H9 (cell line): ENCODE results near the gene NFKBIA. TPM values are rescaled to one million over a fixed set of nuclear protein-coding genes. Genes with fewer than 3 reads are reported as not detected.

Experiments
- DNase-seq: peaks from one replicate; pipeline ENCODE4 v3.0.0-alpha.2; 2017
- H2AFZ ChIP-seq: one replicate; pipeline ENCODE4 v1.6.1; 2013; ENCODE audit warnings: mild to moderate bottlenecking, low read length, control low read depth, moderate library complexity
- H2AK5ac ChIP-seq: 2 replicates; pipeline ENCODE4 v1.6.1; 2013; ENCODE audit warnings: low read length, control low read depth, mixed read lengths; ENCODE audit not compliant: insufficient read length
- H2BK120ac ChIP-seq: one replicate; pipeline ENCODE4 v1.6.1; 2013; ENCODE audit warnings: low read depth, mild to moderate bottlenecking, low read length, control low read depth, inconsistent platforms; ENCODE audit not compliant: poor library complexity, severe bottlenecking
- H2BK12ac ChIP-seq: 2 replicates; pipeline ENCODE4 v1.6.1; 2013; ENCODE audit warnings: low read length, control low read depth, mixed read lengths, low read depth; ENCODE audit not compliant: insufficient read length
- H2BK15ac ChIP-seq: 2 replicates; pipeline ENCODE4 v1.6.1; 2013; ENCODE audit warnings: low read depth, low read length, control low read depth
- H2BK20ac ChIP-seq: one replicate; pipeline ENCODE4 v1.6.1; 2013; ENCODE audit warnings: low read depth, mild to moderate bottlenecking, low read length, control low read depth, inconsistent platforms; ENCODE audit not compliant: poor library complexity, severe bottlenecking
- H2BK5ac ChIP-seq: 2 replicates; pipeline ENCODE4 v1.6.1; 2013; ENCODE audit warnings: low read length, control low read depth, mixed read lengths; ENCODE audit not compliant: insufficient read length
- H3K14ac ChIP-seq: 2 replicates; pipeline ENCODE4 v1.6.1; 2013; ENCODE audit warnings: low read length, control low read depth; ENCODE audit not compliant: insufficient read depth
- H3K18ac ChIP-seq: 2 replicates; pipeline ENCODE4 v1.6.1; 2013; ENCODE audit warnings: low read depth, mild to moderate bottlenecking, mixed read lengths, low read length, control low read depth; ENCODE audit not compliant: insufficient read length
- H3K23ac ChIP-seq: 2 replicates; pipeline ENCODE4 v1.6.1; 2013; ENCODE audit warnings: low read length, control low read depth, mixed read lengths, low read depth; ENCODE audit not compliant: insufficient read length
- H3K23me2 ChIP-seq: 2 replicates; pipeline ENCODE4 v1.6.1; 2013; ENCODE audit warnings: low read depth, mild to moderate bottlenecking, mixed read lengths, low read length, control low read depth; ENCODE audit not compliant: insufficient read length, poor library complexity, severe bottlenecking
- H3K27ac ChIP-seq: 2 replicates; pipeline ENCODE4 v1.5.1; 2013; ENCODE audit warnings: low read length, control low read depth, mixed read lengths, low read depth; ENCODE audit not compliant: insufficient read length
- H3K27me3 ChIP-seq: 2 replicates; pipeline ENCODE4 v1.6.1; 2013; ENCODE audit warnings: low read length, control low read depth, inconsistent platforms; ENCODE audit not compliant: insufficient read depth
- H3K4ac ChIP-seq: 2 replicates; pipeline ENCODE4 v1.6.1; 2013; ENCODE audit warnings: low read depth, mild to moderate bottlenecking, control low read depth, inconsistent platforms, low read length, moderate library complexity
- H3K4me1 ChIP-seq: 2 replicates; pipeline ENCODE4 v1.6.1; 2013; ENCODE audit warnings: low read length, control low read depth, inconsistent platforms; ENCODE audit not compliant: insufficient read depth
- H3K4me2 ChIP-seq: 2 replicates; pipeline ENCODE4 v1.6.1; 2013; ENCODE audit warnings: low read length, control low read depth, mixed read lengths; ENCODE audit not compliant: insufficient read length, insufficient read depth
- H3K56ac ChIP-seq: 2 replicates; pipeline ENCODE4 v1.6.1; 2013; ENCODE audit warnings: low read depth, mild to moderate bottlenecking, mixed read lengths, low read length, control low read depth; ENCODE audit not compliant: insufficient read length
- H3K79me1 ChIP-seq: 2 replicates; pipeline ENCODE4 v1.6.1; 2013; ENCODE audit warnings: low read depth, mild to moderate bottlenecking, moderate library complexity, low read length, control low read depth, inconsistent platforms; ENCODE audit not compliant: insufficient read depth, poor library complexity, severe bottlenecking
- H3K79me2 ChIP-seq: 2 replicates; pipeline ENCODE4 v1.6.1; 2013; ENCODE audit warnings: low read length, control low read depth, inconsistent platforms; ENCODE audit not compliant: insufficient read depth
- H3K9ac ChIP-seq: 2 replicates; pipeline ENCODE4 v1.6.1; 2013; ENCODE audit warnings: low read length, control low read depth, mixed read lengths; ENCODE audit not compliant: insufficient read length; ENCODE audit errors: extremely low read depth
- H3K9me3 ChIP-seq: one replicate; pipeline ENCODE4 v1.6.1; 2013; ENCODE audit warnings: low read depth, low read length, inconsistent platforms; ENCODE audit not compliant: control insufficient read depth
- H3T11ph ChIP-seq: one replicate; pipeline ENCODE4 v1.6.1; 2013; ENCODE audit warnings: mild to moderate bottlenecking, low read length, control low read depth, inconsistent platforms
- H4K20me1 ChIP-seq: one replicate; pipeline ENCODE4 v1.6.1; 2013; ENCODE audit not compliant: control insufficient read depth, insufficient read length, insufficient read depth
- H4K5ac ChIP-seq: 2 replicates; pipeline ENCODE4 v1.6.1; 2013; ENCODE audit warnings: low read depth, mild to moderate bottlenecking, mixed read lengths, low read length, control low read depth; ENCODE audit not compliant: insufficient read length
- H4K8ac ChIP-seq: replicated peaks from 2 replicates; pipeline ENCODE4 v1.6.1; 2013; ENCODE audit warnings: low read length, control low read depth, mixed read lengths, low read depth; ENCODE audit not compliant: insufficient read length
- H4K91ac ChIP-seq: 2 replicates; pipeline ENCODE4 v1.6.1; 2013; ENCODE audit warnings: low read depth, mild to moderate bottlenecking, moderate library complexity, mixed read lengths, low read length, control low read depth; ENCODE audit not compliant: insufficient read length
- H3K27ac Mint-ChIP-seq, 3 experiments: 2 replicates in 2 of 3; 3 replicates in 1 of 3; pipeline ENCODE4 v1.8.0; 2020 to 2021; ENCODE audit warnings: mixed read lengths in 3 of 3, mild to moderate bottlenecking in 1 of 3, moderate library complexity in 1 of 3
- H3K27me3 Mint-ChIP-seq: 2 replicates; pipeline ENCODE4 v1.8.0; 2021; ENCODE audit warnings: low read depth, mild to moderate bottlenecking, moderate library complexity, mixed read lengths
- H3K36me3 Mint-ChIP-seq, 3 experiments: 2 replicates in 2 of 3; 3 replicates in 1 of 3; pipeline ENCODE4 v1.8.0; 2020 to 2021; ENCODE audit warnings: low read depth in 3 of 3, mixed read lengths in 3 of 3; ENCODE audit not compliant: insufficient read depth in 1 of 3
- H3K4me1 Mint-ChIP-seq, 2 experiments: 2 replicates each; pipeline ENCODE4 v1.8.0; 2020; ENCODE audit warnings: mixed read lengths in 2 of 2
- H3K4me3 Mint-ChIP-seq, 2 experiments: 2 replicates in 1 of 2; 3 replicates in 1 of 2; pipeline ENCODE4 v1.8.0; 2020 to 2021; ENCODE audit warnings: mild to moderate bottlenecking in 2 of 2, mixed read lengths in 2 of 2, moderate library complexity in 1 of 2
- H3K9me3 Mint-ChIP-seq, 2 experiments: 2 replicates in 1 of 2; 3 replicates in 1 of 2; pipeline ENCODE4 v1.8.0; 2020; ENCODE audit warnings: mild to moderate bottlenecking in 2 of 2, mixed read lengths in 2 of 2, moderate library complexity in 1 of 2
- CTCF ChIP-seq: fragments of 200-600 bp; sonication (generic); conservative IDR thresholded peaks from 3 replicates; pipeline ENCODE4 v1.8.0; 2021; ENCODE audit warnings: antibody characterized with exemption, mild to moderate bottlenecking
- WGBS: extraction: QIAGEN DNeasy Blood & Tissue Kit; methylation state at CpG from one replicate; pipeline ENCODE4 v1.1.7; 2013; ENCODE audit warnings: missing lambda C conversion rate, low lambda C conversion rate, mixed read lengths; ENCODE audit not compliant: insufficient read length; ENCODE audit errors: extremely low coverage; 5-methylcytosine and 5-hydroxymethylcytosine counted together
- total RNA-seq: library from RNA; stranded (reverse); gene quantifications from 2 replicates; pipeline ENCODE4 v1.2.1, GENCODE V29; 2021

The NFKBIA gene
- total RNA-seq, 1 experiment from 2014 or later: 38.4 TPM

DNA sequence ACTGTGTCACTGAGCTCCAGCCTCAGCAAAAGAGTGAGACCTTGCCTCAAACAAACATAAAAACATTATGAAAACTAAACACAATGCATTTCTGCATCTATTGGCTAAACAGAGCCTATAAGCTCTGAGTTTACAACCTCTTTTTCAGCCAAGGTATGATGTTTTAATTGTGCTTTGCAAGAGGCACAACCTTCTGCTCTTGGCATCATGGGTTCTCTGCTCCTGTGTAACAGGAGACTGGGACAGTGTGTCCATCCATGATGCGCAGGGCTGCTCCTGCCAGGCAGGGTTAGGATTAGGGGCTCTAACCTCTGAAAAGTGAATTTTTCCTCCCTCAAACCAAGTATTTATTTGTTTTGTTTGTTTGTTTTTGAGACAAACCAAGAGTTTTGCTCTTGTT is 5.0 kb upstream of the NFKBIA start:
- no peaks in the 10 kb centered on the region for H3K36me3 Mint-ChIP-seq
- Histone ChIP-seq H3K27ac (no peak overlapping the region), H2BK20ac (no peak overlapping the region), H4K8ac (no peak overlapping the region), H3K18ac (no peak overlapping the region), H3K14ac (no peak overlapping the region), H3T11ph (no peak overlapping the region), H3K27me3 (no peaks in the 10 kb centered on the region), H2BK120ac (no peak overlapping the region), H3K4ac (no peak overlapping the region), H2AFZ (no peak overlapping the region), H3K9me3 (no peaks in the 10 kb centered on the region), H3K4me1 (peaks cover 4% of the 10 kb centered on the region; the same call in 1 of the 2 replicates), H3K23ac (no peak overlapping the region), H4K5ac (no peak overlapping the region), H3K79me2 (no peaks in the 10 kb centered on the region), H2BK12ac (no peak overlapping the region), H3K56ac (no peak overlapping the region), H3K9ac (no peak overlapping the region), H2AK5ac (no peak overlapping the region), H3K23me2 (peaks cover 6% of the 10 kb centered on the region), H4K91ac (no peak overlapping the region), H2BK5ac (no peak overlapping the region), H3K79me1 (no peaks in the 10 kb centered on the region), H3K4me2 (no peak overlapping the region), H4K20me1 (no peaks in the 10 kb centered on the region), H2BK15ac (no peak overlapping the region)
- no peak overlapping the region for H3K27ac Mint-ChIP-seq
- TF ChIP-seq CTCF: no peak
- DNase-seq: no peak
- WGBS: no CpG with 5 or more reads among the region's 1 CpG
- H3K4me3 Mint-ChIP-seq: no peak overlapping the region
- H3K27me3 Mint-ChIP-seq: no peaks in the 10 kb centered on the region
- no peaks in the 10 kb centered on the region for H3K9me3 Mint-ChIP-seq
- peaks cover 29 to 33% of the 10 kb centered on the region in 2 experiments for H3K4me1 Mint-ChIP-seq
